Measurements from ENCODE around the gene MSH5.
A peak's percentile ranks its signal among the peaks of the same experiment; 100 is the strongest.

Gene MSH5

DNA sequence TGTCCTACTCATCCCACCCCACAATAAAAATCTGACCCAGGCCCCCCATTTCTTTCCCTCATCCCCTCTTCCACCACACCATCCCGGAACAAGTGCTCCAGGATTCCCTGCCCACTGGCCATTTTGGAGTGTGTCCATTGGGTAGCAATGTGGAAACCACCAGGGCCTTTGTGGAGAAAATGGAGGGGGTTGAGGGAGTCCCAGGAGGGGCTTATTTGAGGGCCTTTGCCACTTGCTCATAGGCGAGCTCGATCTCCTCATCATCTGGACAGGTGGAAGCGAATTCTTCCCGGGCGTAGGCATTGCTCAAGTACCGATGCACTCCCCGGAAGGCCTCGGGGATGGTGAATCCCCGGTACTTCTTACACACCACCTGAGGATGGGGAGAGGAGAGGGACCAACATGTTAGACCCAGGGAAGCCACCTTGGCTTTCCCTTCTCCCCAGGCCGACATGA lies 9.1 kb upstream of the MSH5 start:
- no peak for FAIRE-seq

DNA sequence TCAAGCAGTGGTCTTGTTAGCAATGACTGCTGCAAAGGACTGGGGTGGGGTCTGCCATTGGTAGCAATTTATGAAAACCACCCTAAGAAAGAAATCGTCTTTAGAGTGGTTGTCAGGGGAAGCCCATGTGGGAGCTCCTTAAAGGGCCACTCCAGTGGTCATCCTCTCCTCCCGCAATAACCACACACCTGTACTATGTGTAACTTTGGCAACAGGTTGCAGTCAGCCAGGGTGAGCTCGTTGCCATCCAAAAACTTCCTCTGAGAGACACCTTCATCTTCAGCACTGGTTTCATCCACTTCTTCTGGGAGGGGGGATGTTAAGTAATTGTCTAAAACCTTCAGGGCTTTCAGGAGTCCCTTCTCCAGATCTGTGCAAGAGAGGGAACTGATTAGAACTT lies 7.8 kb upstream of the MSH5 start:
- FAIRE-seq, result no peak

DNA sequence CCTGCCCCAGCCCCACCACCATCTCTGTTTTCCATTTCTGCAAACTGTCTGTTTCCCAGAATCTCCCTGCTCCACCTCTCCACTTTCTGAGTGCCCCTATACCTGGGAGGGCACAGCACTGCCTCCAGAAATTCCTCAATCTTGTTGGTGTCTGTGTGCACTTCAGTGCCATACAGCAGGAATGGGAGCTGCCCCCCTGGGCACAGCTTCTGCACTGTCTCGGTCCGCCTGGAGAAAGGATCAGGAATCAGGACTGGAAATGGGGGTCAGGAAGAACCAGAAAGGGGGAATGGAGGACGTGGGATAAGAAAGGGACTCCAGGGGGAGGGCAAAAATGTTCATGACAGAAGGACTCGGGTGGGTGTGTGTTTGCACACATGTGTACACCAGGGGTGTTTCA lies 6.1 kb upstream of the MSH5 start:
- no peak for FAIRE-seq

DNA sequence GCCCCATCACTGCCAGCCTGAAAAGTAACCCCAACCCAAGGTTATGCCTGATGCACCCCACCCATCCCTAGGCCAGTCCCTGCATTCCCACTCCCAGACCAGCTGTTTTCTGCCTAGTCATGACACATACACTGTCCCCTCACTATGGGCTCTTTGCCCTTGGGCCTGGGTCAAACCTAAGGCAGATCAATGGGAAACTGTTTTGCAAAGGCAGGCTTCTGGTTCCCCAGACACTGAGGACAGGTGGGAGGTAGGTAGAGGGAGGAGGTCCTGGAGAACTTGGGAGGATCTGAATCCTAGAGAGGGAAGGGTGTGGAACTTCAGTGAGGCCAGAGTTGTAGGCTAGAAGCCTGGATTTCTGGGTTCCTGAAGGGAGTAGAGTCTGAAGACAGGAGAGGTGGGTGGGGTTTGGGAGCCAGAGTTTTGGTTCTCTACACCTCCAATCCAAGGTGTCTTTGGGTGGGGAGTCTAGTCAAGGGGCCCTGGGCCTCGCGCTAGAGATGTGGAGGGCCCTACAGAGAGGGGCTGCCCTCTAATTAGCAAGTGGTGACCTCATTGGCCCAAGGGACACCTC lies 5.5 kb upstream of the MSH5 start:
- FAIRE-seq, result no peak

DNA sequence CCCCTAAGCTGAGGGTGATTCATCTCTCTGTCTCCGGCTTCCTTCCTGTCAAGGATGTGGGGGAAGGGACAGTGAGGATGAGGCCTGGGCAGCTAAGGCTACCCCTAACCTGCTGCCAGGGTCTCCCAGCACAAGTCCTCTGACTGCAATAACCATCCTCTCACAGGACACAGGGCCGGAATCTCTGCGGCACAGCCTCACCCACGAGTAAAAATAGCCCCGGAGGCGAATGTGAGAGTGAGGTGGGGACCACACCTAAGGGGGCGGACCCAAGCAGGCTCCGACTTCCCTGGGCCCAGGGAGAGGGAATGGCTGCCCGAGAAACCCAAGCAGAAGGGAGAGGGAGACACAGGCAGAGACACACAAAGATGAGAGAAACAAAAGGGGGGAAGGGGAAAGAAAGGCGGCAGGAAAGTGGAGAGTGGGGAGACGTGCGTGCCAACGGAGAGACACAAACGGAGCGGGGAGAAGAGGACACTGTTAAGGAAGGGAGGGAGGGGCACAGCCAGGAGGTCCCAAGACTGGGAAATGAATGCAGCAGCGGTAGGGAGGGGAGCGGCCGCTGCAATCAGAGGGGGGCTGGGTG lies 4.9 kb upstream of the MSH5 start:
- no peak for FAIRE-seq

DNA sequence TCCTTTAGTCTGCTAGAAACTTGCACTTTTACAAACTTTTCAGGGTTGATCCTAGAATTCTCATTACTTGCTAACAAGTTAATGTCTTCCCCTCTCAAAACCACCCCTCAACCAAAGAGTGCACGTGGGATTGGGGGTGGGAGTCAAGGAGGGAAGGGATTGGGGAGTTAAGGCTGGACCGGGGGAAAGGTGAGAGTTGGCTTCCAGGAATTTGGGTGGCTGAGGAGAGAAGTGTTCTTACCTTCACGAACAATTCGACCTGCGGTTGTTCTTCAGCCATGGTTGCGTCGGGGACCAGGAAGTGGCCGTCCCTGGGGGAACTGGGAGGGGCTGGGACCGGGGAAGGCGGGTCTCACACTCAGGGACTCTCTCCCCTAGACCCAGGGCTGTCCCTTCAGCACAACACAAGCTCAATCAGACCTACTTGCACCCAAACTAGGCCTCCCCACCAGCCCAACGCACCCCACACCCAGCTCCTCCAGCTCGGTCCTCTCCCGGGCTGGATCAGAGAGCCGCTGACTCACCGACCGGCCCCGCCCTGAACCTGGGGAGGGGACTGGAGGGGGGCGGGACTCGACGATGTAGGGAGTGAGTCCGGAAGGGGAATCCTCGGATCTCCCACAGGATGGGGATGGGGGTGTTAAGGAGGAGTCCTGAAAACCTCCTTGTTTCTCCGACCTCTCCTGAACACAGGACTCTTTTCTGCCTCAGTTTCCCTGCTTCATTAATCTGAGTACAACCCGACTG lies 3.6 kb upstream of the MSH5 start, which contains the start of gene CLIC1:
TSS of gene CLIC1 (minus strand) at position 510 of the 747 bp plus-strand sequence. CDS start at position 280, 230 bp downstream.
- FAIRE-seq, result no peak

DNA sequence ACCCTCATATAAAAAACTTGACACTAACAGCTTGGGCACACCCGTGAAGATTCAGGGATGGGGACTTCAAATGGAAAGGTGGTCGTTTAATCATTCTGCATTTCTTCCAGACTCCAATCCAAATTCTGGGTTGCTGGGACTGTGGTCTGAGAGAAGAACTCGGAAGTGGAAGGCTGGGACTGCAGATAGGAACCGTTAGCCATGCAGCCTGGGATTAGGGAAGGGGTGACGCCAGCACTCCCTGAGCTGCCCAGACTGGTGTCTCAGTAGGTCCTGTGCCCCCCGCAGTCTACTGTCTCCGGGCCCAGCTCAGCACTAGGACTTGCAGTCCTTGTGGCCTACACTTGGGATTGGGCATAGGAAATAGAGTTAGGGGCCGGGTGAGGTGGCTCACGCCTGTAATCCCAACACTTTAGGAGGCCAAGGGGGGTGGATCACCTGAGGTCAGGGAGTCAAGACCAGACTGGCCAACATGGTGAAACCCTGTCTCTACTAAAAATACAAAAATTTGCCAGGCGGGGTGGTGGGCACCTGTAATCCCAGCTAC lies 3.0 kb upstream of the MSH5 start:
- no peak for FAIRE-seq

DNA sequence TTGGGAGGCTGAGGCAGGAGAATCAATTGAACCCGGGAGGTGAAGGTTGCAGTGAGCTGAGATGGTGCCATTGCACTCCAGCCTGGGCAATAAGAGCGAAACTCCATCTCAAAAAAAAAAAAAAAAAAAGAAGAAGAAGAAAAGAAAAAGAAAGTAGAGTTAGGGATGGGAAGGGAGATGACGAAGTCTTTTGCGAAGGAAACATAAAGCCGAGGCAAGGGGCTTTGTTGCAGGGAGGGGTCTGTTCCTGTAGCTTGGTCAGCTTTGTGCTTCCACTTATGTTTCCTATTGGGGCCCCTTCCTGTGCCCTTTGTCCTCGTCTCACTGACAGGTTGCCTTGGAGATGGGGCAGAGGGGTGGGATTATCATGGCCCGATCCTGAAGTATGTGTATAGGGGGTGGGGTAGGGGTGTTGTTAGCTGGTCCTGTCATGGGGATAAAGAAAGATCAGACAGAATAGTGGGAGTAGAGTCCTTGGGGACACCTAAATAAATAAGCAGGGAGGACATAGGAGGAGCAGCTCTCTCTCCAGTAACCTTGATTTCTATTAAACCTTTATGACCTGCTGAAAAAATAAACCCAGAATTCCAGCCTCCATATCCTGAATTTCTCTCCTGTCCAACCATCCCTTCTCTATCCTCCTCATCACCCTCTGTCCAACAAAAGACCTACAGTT lies 2.4 kb upstream of the MSH5 start:
- FAIRE-seq, result no peak

DNA sequence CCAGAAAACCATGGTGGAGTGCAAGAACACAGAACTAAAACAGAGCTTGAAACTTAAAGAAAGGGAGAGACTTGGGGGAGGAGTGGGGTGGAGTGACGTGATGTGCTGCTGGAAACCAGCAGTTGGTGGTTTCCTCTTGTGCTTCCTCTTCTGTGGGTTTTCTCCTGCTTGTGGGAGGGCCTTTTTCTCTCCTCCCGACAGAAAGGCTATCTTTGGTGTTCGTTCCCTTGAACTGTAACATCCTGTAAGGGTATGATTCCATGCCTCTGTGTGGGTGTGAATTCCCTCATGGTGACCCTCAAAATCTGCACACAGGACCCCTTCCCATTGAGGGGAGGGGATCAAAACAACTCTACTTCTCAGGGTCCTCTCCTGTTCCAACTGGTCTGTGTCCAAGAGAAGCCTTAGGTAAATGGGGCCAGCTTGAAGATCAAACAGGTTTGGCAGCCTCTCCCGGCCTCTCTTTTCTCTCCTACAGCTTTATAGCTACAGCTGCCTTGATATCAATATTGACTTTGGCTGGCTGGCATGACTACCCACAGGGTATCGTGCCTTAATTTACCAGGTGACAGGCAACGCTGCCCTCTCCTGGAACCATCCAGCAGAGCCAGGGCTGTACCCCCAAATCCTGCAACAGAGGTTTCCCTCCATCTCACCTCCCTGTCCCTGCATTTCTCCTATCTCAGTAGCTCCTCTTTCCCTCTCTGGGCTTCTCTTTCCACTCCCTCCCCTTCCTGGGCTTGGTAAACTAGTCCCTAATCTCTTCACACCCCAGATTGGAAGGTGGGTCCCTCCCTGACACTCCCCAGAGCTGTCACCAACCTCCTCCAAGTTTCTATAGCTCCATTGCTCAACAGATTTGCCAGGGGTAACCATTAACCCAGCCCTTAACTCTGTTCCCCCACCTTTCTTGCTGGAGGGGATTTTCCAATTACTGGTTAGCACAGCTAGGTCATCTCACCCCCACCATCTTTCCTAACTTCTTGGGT lies 1.5 kb upstream of the MSH5 start:
- FAIRE-seq, result peak; percentile 68

DNA sequence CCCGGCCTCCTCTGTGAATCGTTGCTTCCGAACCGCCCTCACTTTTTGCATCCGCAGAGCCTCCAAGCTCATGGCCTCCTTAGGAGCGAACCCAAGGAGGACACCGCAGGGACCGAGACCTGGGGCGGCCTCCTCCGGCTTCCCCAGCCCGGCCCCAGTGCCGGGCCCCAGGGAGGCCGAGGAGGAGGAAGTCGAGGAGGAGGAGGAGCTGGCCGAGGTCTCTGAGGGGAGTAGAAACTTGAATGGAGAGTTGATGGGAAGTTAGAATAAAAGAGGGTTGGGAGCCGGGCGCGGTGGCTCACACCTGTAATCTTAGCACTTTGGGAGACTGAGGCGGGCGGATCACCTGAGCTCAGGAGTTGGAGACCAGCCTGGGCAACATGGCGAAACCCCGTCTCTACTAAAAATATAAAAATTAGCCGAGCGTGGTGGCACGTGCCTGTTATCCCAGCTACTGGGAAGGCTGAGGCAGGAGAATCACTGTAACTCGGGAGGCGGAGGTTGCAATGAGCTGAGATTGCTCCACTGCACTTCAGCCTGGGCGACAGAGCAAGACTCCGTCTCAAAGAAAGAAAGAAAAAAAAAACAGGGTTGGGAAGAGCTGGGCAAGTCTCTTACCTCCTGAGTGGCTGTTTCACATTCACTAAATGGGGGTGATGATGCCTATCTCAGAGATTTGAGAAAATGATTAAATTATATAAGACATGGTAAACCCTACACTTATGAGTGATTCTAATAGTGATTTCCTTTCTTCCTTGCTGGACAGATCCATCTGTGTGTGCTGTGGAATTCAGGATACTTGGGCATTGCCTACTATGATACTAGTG lies 805 bp downstream of the MSH5 start:
- FAIRE-seq, result no peak

DNA sequence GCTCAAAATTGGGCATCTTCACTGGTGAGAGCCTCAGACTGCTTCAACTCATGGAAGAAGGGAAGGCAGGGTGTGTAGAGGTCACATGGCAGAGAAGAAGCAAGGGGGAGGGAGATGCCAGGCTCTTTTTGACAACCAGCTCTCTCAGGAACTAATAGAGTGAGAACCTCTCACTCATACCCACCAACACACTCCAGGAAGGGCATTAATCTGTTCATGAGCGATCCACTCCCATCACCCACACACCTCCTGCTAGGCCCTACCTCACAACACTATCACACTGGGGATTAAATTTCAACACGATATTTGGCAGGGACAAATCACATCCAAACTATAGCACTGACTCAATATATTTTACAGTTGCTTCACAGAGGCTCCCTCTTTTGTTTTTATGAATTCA lies 2.0 kb downstream of the MSH5 start:
- no peak for FAIRE-seq

DNA sequence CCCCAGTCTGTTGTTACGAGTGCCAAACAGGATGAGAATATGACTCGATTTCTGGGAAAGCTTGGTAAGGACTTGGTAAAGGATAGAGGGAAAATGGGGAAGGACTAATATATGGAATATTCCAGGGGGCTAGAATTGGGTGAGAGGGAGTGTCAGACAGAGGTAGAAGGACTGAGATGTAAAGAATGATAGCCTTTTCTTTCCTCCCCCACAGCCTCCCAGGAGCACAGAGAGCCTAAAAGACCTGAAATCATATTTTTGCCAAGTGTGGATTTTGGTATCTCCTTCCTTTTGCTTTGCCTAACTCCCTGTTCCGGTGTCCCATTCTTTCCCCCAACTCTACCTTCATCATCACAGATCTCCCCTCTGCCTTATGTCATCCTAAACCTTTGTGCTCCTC lies 3.1 kb downstream of the MSH5 start:
- no peak for FAIRE-seq

DNA sequence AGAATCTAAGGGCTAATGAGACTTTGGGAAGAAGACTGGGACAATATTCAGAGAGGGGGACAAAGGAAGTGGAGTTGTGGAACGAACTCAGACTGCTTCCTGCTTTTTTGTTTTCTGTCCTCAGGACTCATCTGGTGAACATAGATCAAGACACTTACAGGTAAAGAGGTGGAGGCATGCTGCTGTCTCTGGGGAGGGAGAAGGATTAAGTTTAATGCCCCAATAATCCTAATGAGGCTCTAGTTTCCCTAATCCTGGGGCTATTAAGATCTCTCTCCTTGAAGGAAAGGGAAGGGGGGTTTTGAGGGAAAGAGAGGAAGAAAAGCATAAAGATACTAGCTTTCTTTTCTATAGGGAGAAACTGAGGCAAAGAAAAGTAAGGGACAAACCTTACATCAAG lies 4.6 kb downstream of the MSH5 start:
- FAIRE-seq, result no peak

DNA sequence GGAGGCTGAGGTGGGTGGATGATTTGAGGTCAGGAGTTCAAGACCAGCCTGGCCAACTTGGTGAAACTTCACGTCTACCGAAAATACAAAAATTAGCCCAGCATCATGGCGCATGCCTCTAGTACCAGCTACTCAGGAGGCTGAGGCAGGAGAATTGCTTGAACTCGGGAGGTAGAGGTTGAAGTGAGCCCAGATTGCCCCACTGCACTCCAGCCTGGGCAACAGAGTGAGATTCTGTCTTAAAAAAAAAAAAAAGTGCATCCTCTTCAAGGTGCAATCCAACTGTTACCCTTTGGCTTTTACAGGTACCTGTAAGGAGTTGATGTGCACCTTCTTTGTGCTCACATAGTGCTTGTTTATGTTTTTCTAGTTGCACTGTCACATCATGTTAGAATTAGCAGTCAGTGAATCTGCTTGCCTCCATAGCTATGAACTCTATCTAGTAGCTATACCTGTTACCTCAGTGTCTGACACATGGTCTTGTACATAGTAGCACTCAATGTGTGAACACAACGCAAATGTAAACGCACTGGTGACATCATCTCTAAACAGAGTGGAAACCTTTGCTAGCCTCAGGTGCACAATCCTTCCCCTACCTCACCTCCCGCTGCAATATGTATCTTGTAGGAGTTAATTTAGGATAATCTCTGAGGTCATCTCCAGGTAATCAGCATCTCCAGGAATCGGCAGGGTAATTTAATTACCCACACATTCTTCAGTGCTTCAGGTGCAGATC lies 9.7 kb downstream of the MSH5 start:
- no peak for FAIRE-seq

DNA sequence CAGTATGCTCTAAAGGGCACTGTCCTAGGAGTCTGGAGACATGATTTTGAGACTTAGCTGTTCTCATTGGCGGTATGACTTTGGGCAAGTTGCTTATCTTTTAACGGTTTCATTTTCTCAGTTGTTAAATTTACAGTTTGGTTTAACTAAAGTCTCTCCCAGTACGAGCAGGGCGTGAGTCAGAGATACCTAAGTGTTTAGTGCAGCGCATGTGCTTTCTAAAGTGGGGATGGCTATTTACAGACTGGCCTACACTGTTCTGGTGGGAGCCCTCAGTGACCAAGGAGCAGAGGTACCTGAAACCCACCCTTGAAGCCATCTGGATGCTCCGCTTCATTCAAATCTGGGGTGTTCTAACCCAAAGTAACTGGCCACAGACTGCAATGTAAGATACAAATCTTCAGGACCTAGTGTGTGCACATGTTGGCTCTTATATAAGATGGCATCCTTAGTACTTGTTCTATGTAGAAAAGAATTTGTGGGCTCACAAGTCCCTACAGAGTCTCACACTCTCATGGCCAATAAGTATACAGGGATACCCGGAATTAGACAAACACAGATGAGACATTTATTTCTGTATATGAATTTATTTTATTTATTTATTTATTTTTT lies 10.7 kb downstream of the MSH5 start:
- FAIRE-seq, result no peak

DNA sequence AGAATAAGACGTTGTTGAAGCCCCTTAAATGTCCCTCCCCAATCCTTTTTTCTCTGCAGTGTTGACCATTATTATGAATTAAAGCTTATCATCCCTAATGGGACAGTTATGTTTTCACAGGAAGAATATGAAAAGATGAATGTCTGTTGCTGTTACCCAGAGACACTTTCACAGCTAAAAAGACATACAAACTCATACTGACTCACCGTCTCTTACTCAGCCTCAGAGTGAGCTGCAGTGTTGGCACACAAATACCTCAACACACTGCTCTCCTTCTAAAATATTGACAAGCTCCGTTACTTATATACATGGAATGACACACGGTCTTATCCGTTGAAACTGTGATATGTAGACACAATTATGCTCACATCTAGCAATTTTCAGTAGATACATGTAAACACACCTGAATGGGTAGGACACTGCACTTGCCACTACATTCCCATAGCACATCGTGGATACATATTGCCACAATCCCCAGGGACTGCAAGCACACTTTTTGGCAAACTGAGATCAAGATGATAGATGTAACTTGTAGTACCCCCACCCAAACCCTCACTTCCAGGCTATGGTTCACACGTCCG lies 13.0 kb downstream of the MSH5 start:
- FAIRE-seq, result no peak

DNA sequence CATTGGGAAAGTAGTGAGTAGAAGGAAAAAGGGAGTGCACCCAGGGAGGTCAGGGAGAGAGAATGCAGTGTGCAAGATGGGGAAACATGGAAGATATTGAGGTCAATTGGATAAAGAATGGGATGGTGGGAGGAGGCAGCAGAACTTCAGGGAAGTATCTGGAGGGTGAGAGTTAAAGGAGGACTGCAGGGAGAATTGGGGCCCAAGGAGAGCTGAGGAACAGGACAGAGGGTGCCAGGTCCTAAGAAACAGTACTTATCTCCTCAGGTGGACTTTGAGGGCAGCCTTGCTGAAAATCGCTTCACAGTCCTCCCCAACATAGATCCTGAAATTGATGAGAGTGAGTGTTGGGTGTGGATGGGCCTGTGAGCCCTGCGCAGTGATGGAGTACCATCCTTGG lies 18.5 kb downstream of the MSH5 start:
- no peak for FAIRE-seq

DNA sequence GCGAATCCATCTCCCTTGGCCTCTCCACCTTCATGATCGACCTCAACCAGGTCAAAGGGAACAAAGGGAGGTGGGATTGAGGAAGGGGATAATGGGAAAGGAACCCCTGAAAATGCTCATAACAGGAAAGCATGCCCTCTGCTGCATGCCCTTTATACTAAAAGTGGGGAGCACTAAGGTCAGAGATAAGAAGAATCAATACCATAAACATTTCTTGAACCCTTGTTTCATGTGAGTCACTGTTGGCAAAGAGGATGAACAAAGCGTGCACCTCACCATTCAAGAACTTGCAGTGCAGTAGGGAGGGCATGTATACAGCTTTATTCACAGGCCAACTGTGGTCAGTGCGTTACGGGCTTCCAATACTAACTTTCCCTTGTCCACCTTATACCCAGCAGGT lies 21.0 kb downstream of the MSH5 start:
- no peak for FAIRE-seq

DNA sequence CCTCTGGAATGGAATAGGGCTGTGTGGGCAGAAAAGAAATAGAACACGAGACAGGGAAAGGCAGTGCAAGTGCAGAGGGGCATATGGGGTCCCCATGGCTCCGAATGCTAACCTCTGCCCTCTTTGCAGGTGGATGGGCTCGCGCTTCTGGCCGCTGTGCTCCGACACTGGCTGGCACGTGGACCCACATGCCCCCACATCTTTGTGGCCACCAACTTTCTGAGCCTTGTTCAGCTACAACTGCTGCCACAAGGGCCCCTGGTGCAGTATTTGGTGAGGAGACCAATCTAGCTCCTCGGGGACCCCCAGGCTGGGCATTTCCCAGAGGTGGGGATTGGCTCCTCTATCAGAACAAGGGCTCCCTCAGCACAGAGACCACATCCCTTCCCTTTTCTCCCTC lies 21.5 kb downstream of the MSH5 start:
- FAIRE-seq, result no peak

DNA sequence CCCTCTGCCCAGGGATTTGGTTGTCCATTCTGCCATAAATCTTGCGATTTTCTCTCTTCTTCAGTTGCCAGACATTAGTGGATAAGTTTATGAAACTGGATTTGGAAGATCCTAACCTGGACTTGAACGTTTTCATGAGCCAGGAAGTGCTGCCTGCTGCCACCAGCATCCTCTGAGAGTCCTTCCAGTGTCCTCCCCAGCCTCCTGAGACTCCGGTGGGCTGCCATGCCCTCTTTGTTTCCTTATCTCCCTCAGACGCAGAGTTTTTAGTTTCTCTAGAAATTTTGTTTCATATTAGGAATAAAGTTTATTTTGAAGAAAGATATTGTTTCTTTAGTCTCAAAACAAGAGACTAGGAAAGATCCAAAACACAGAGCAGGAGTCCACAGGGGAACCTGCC lies 22.6 kb downstream of the MSH5 start, which contains the start of gene SAPCD1:
TSS of gene SAPCD1 (plus strand) at position 301 of the 400 bp plus-strand sequence. CDS start 399 bp downstream, outside the sequence.
- FAIRE-seq, result no peak
